HUES64 (cell line): ENCODE results near the gene CCDC134.
"Not testable (repeated sequence)": the region's sequence is repeated elsewhere in the genome, so short reads cannot be mapped to it uniquely, and the experiment has no call there.

Source experiments
- H3K27ac ChIP-seq: 2 replicates; pipeline ENCODE4 v1.7.0; 2013; ENCODE audit warnings: low read depth, low read length, inconsistent platforms
- H3K27me3 ChIP-seq: 2 replicates; pipeline ENCODE4 v1.6.1; 2013; ENCODE audit warnings: mild to moderate bottlenecking, low read length; ENCODE audit not compliant: insufficient read depth
- H3K36me3 ChIP-seq: 2 replicates; pipeline ENCODE4 v1.6.1; 2013; ENCODE audit warnings: mild to moderate bottlenecking, low read length; ENCODE audit not compliant: insufficient read depth
- H3K4me1 ChIP-seq: 2 replicates; pipeline ENCODE4 v1.6.1; 2013; ENCODE audit warnings: mild to moderate bottlenecking, low read length, moderate library complexity; ENCODE audit not compliant: insufficient read depth
- H3K4me3 ChIP-seq: 2 replicates; pipeline ENCODE4 v1.5.1; 2013; ENCODE audit warnings: mild to moderate bottlenecking, low read length, moderate library complexity
- H3K9ac ChIP-seq: 2 replicates; pipeline ENCODE4 v1.6.1; 2013; ENCODE audit warnings: mild to moderate bottlenecking, low read depth, low read length
- H3K9me3 ChIP-seq: 2 replicates; pipeline ENCODE4 v1.6.1; 2013; ENCODE audit warnings: low read depth, low read length; ENCODE audit not compliant: insufficient read depth
- WGBS: fragments of 150-250, 120-280 bp; methylation state at CpG from one replicate; pipeline ENCODE4 v1.1.7; 2013; ENCODE audit warnings: missing lambda C conversion rate; 5-methylcytosine and 5-hydroxymethylcytosine counted together

The CCDC134 gene

DNA sequence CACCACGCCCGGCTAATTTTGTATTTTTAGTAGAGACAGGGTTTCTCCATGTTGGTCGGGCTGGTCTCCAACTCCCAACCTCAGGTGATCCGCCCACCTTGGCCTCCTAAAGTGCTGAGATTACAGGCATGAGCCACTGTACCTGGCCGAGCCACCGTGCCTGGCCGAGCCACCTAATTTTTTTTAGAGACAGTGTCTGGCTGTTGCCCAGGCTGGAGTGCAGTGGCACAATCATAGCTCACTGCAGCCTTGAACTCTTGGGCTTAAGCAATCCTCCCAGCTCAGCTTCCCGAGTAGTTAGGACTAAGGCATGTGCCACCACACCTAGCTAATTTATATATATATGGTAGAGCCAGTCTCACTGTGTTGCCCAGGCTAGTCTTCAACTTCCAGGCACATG, 35.0 kb downstream of the CCDC134 start:
- H3K36me3 ChIP-seq = peaks cover 43% of the 10 kb centered on the region
- H3K4me3 ChIP-seq, H3K4me1 ChIP-seq, H3K9ac ChIP-seq, H3K27ac ChIP-seq, H3K27me3 ChIP-seq, H3K9me3 ChIP-seq: not testable (repeated sequence)
- WGBS = 96% methylated on average over 7 of the region's 8 CpGs

DNA sequence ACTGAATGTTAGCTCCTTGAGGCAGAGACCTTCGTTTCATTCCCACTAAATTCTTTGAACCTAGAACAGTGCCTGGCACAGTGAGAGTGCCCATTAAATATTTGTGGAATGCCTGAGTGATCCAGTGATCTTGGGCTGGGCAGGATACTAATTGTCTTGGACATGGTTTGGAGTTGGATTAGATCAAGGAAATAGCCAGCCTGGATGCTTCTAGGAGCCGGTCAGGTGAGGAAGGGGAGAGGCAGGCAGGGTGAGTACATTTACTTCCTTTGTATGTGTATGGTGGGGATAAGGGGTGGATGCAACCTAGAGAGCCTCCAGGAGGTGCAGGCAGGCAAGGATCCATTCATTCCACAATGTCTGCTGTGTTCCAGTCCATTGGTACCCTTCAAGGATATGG, 36.1 kb downstream of the CCDC134 start:
- H3K27ac ChIP-seq = no peak overlapping the region
- no peak overlapping the region for H3K9ac ChIP-seq
- no peaks in the 10 kb centered on the region for H3K9me3 ChIP-seq
- H3K36me3 ChIP-seq = peaks cover 54% of the 10 kb centered on the region
- 91% methylated on average over 2 of the region's 2 CpGs for WGBS
- H3K4me1 ChIP-seq = peaks cover 10% of the 10 kb centered on the region
- no peaks in the 10 kb centered on the region for H3K27me3 ChIP-seq
- H3K4me3 ChIP-seq = no peak overlapping the region

DNA sequence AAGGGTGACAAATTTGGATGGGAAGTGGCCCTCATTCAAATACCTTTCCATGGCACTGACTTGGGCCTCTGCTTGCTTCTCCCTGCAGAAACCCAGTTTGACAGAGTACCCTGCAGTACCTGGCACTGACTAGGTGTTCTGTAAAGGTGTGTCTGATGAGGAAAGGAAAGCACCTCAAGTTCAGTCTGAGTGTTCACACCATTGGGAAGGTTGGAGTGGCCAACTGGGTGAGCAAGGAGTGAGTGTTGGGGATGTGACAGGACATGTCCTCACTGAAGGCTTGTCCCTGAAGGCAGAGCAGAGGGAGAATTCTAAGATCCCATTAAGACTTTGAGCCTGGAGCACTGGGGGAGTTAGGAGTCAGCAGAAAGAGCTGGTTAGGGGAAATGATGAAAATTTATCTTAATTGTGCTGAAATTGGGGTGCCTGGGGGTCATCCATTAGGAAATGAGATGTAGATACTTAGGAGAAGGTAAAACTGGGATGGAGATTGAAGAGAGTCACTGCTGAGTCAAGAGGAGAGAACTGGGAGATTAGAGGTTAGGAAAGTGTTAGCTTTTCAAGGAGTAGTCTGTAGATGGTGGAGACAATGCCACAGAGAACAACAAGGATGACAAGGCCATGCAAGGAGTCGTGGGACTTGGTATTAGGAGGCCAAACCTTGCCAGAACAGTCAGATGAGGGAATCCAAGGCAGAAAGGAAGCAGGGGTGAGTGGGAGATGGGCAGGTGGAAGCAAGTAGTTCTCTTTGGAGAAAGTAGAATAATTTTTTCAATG, 38.6 kb downstream of the CCDC134 start:
- H3K36me3 ChIP-seq = peaks cover 73% of the 10 kb centered on the region
- H3K4me1 ChIP-seq = peaks cover 11% of the 10 kb centered on the region
- H3K27ac ChIP-seq = no peak overlapping the region
- H3K4me3 ChIP-seq = no peak overlapping the region
- H3K27me3 ChIP-seq = no peaks in the 10 kb centered on the region
- H3K9ac ChIP-seq = no peak overlapping the region
- WGBS = 81% methylated on average over 1 of the region's 1 CpG
- H3K9me3 ChIP-seq = no peaks in the 10 kb centered on the region

DNA sequence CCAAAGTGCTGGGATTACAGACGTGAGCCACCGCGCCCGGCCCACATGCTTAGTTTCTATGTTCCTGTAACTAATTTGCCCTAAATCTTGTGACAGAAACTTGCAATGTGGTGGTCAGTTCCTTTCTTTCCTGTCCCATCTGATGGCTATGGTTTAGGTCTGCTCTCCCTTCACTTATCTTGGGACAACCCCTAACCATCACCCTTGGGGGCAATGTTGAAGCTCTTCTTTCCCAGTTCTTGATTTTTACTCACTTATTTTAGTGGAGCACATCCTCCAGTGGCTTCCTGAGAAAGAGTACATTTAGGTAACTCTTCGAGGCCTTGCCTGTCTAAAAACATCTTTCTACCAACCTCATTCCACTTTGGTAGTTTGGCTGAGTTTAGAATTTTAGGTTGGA, 39.7 kb downstream of the CCDC134 start:
- no peaks in the 10 kb centered on the region for H3K27me3 ChIP-seq
- H3K9me3 ChIP-seq = no peaks in the 10 kb centered on the region
- H3K36me3 ChIP-seq = peaks cover 68% of the 10 kb centered on the region
- H3K9ac ChIP-seq = no peak overlapping the region
- H3K4me3 ChIP-seq = no peak overlapping the region
- WGBS = 95% methylated on average over 4 of the region's 5 CpGs
- no peak overlapping the region for H3K27ac ChIP-seq
- peaks cover 11% of the 10 kb centered on the region for H3K4me1 ChIP-seq

DNA sequence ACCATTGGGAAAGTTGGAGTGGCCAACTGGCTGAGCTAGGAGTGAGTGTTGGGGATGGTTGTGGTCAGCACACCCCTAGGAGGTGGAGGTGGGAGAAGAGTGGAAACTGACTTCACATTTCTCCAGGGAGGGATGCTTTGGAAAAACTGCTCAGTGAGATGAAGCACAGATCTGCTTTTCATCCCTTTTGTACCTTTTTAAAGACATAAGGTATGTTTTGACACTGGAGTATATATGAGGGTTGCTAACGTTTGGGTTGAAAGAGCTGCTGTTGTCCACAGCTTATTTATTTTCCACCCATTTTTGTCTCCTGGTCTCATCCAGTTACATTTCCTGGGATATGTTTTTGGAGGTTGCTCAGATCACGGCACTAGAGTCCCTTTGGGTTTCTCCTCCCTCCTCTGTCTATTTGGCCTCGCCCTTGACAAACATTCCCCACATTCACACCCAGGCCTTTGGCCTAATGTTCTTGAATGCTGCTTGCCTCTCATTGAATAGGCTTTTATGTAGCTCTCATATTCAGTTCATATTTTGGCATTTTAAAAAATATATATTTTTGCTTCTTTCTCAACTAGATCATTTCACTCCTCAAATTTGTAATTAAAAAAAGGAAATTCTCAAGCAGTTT, 40.7 kb downstream of the CCDC134 start:
- H3K36me3 ChIP-seq = peaks cover 60% of the 10 kb centered on the region
- no peaks in the 10 kb centered on the region for H3K9me3 ChIP-seq
- H3K27me3 ChIP-seq = no peaks in the 10 kb centered on the region
- no peak overlapping the region for H3K4me3 ChIP-seq
- WGBS = 96% methylated on average over 2 of the region's 3 CpGs
- H3K27ac ChIP-seq = no peak overlapping the region
- H3K9ac ChIP-seq = no peak overlapping the region
- H3K4me1 ChIP-seq = peaks cover 21% of the 10 kb centered on the region

DNA sequence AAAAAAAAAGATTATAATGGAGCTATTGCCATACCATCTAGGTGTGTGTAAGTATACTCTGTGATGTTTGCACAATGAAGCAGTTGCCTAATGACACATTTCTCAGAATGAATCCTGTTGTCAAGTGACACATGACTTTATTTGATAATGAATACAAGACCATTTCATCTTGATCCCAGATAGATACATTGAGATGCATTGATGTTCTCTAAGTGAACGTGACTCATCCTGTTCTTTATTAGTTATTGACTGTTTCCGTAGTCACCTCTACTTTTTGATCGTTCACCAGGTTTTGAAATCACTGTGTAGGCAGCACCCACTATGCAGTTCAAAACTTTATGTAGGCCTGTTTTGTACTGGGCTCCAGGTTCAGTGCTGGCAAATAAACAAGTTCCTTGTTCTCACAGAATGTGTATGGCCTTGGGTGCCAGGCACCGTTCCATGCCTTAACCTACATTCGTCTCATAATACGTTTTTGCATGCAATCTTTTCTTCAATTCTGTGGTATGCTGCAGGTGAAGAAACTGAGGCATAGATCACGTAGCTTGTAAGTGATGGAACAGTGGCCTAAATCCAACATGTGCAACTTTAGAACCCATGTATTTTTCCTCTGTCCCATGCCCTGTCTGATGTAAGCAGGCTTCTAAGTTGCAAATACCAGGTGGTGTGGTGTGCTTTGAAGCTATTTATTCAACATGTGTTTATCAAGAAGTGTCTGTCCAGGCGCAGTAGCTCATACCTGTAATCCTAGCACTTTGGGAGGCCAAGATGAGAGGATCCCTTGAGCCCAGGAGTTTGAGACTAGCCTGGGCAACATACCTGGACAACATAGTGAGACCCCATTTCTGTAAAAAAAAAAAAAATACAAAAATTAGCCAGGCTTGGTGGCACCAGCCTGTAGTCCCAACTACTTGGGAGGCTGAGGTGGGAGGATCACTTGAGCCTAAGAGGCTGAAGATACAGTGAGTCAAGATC, 42.8 kb downstream of the CCDC134 start:
- Histone ChIP-seq H3K36me3 (peaks cover 45% of the 10 kb centered on the region), H3K4me3 (no peak overlapping the region), H3K27me3 (no peaks in the 10 kb centered on the region), H3K27ac (no peak overlapping the region), H3K9ac (no peak overlapping the region), H3K4me1 (peaks cover 33% of the 10 kb centered on the region), H3K9me3 (no peaks in the 10 kb centered on the region)
- WGBS = 96% methylated on average over 8 of the region's 8 CpGs

DNA sequence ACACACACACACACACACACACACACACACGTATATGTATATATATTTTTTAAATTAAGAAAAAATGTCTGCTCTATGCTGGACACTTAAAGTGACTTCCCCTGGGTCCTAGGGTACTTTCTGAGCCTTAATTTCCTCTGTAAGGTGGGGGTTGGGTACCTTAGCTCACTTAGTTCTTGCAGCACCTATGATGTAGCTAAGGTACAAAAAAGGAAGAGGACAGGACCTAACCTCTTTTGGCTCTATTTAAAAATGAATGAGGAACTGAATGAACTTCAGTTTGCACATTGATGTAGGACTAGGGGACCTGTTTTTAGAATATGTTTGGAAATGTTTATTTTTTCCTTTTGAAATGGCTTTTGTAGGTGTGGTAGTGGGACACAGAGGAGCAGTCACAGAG, 43.6 kb downstream of the CCDC134 start:
- Histone ChIP-seq H3K36me3 (peaks cover 38% of the 10 kb centered on the region), H3K4me1 (peaks cover 33% of the 10 kb centered on the region), H3K27me3 (no peaks in the 10 kb centered on the region), H3K9ac (no peak overlapping the region), H3K9me3 (no peaks in the 10 kb centered on the region), H3K4me3 (no peak overlapping the region), H3K27ac (no peak overlapping the region)
- WGBS = no CpG with 5 or more reads among the region's 1 CpG

DNA sequence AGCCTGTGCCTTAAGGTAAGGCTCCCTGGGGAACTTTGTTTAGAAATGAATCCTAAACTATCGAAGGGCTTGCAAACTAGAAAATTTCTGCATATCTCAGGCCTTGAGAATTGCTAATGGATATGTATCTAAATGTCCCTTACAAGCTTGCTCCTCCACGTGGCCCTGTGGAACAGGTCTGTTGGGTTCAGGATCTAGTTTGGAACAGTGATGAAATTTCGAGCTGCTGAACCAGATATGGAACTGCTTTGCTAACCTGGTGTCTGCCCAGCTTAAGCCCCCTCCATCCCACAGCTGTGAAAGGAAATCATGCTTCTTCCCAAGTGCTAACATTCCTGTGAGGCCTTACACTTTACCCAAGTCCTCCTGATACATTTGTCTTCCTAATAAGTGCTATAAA, 44.0 kb downstream of the CCDC134 start:
- Histone ChIP-seq H3K9ac (no peak overlapping the region), H3K9me3 (no peaks in the 10 kb centered on the region), H3K27ac (no peak overlapping the region), H3K27me3 (no peaks in the 10 kb centered on the region), H3K4me3 (no peak overlapping the region), H3K36me3 (peaks cover 36% of the 10 kb centered on the region), H3K4me1 (peaks cover 33% of the 10 kb centered on the region)
- WGBS = 53% methylated on average over 3 of the region's 3 CpGs

DNA sequence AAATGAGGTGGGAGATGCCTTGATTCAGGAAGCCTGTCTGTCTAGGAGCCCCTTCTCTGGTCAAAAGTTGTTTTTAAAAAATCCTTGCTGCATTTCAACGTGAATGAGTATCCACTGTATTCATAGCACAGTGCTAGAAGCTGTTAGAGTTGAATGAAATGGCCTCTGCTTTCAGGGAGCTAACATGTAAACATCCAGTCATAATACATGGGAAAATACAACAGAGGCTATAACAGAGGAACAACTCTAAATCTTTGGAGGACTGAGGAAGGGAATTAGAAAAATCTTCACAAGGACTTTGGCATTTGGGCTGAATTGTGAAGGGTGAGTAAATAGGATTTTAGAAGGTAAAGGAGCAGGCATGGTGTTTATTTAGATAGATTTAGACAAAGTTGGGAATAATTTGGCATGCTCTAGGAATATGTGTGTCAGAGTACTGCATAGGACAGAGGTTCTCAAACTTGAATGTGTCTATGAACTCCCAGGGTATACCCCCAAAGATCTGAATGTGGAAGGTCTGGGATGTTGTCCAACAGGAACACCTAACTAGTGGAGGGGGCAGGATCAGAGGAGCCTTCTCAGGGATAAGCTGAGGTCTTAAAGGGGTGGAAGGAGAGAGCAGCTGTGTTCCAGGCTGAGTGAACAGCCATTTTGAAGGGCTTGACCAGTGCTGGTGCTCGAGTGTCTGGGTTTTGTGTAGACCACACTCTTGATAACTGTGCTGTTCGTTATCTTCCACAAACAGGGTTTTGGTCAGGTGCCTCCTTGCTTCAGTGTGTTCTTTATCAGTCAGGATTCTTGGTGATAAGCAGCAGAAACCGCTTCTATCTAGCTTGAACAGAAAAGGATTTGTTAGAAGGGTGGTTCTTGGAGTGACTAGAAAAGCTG, 45.1 kb downstream of the CCDC134 start:
- no peaks in the 10 kb centered on the region for H3K9me3 ChIP-seq
- H3K9ac ChIP-seq = no peak overlapping the region; the same call in 1 of the 2 replicates
- H3K36me3 ChIP-seq = peaks cover 34% of the 10 kb centered on the region
- peaks cover 33% of the 10 kb centered on the region for H3K4me1 ChIP-seq
- H3K27me3 ChIP-seq = no peaks in the 10 kb centered on the region
- 77% methylated on average over 4 of the region's 4 CpGs for WGBS
- no peak overlapping the region for H3K4me3 ChIP-seq
- peak overlapping the region; percentile 28; the same call in 1 of the 2 replicates for H3K27ac ChIP-seq

DNA sequence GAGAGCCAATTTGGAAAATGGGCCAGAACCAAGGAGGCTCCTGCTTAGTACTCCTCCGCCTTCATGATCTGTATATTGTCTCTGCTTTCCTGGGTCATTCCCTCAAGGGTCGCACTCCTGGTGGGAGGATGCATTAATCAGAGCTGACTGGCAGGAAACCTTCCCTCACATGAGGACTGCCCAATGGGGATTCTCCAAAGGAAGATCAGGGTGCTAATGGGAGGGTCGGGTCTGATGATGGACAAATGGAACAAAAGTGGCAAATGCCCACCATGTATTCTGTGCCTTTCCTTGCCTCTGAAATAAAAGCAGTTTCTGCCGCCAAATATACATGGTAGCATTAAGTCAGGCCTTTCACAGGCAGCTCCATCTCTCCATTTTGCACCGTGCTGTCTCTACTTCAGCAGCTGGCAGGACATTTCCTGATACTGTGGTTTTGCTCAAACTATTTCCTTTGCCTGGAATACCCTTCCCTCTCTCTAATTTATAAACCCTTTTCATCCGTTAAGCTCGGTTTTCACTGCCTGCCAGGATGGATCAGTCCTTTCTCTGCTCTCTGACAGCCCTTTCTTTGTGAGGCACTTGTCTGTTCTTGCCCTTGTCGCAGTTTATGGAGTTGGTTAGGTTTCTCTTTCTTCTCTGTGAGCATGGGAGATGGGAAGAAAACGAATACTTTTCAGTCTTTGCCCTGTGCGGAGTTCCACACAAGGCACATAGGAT, 45.9 kb downstream of the CCDC134 start:
- no peak overlapping the region for H3K4me3 ChIP-seq
- no peak overlapping the region; the same call in 1 of the 2 replicates for H3K9ac ChIP-seq
- 71% methylated on average over 10 of the region's 10 CpGs for WGBS
- H3K9me3 ChIP-seq = no peaks in the 10 kb centered on the region
- no peaks in the 10 kb centered on the region for H3K27me3 ChIP-seq
- H3K4me1 ChIP-seq = peaks cover 33% of the 10 kb centered on the region
- peaks cover 30% of the 10 kb centered on the region for H3K36me3 ChIP-seq
- peak overlapping the region; percentile 28; the same call in 1 of the 2 replicates for H3K27ac ChIP-seq
